H1 (cell line): ENCODE measurements around the gene IQCK. TPM values are rescaled to one million over a fixed set of nuclear protein-coding genes. Genes with fewer than 3 reads are reported as not detected.
A peak's percentile ranks its signal among the peaks of the same experiment; 100 is the strongest.

Experiments used
- BACH1 ChIP-seq: IDR thresholded peaks from 2 replicates; pipeline ENCODE4 v1.6.1; 2012; ENCODE audit warnings: low read length, improper control_type of control experiment
- CBX5 ChIP-seq: fragments of 300-800, 300-1000 bp; sonication (generic); IDR thresholded peaks from 2 replicates; pipeline ENCODE4 v1.7.1; 2016; ENCODE audit warnings: antibody characterized with exemption, low read length, low read depth
- CHD1 ChIP-seq: IDR thresholded peaks from 2 replicates; pipeline ENCODE4 v1.6.1; 2012; ENCODE audit warnings: low read depth, low read length, improper control_type of control experiment
- CHD2 ChIP-seq: IDR thresholded peaks from 2 replicates; pipeline ENCODE4 v1.6.1; 2012; ENCODE audit warnings: low read length, improper control_type of control experiment
- CREB1 ChIP-seq: IDR thresholded peaks from 2 replicates; pipeline ENCODE4 v1.6.1; 2012; ENCODE audit warnings: inconsistent platforms
- EZH2 ChIP-seq: fragments of 200-600 bp; sonication (generic); IDR thresholded peaks from 2 replicates; pipeline ENCODE4 v1.7.1; 2012; ENCODE audit warnings: low read depth, mild to moderate bottlenecking, moderate library complexity, low read length, inconsistent platforms; ENCODE audit not compliant: severe bottlenecking
- JUND ChIP-seq: IDR thresholded peaks from 2 replicates; pipeline ENCODE4 v1.6.1; 2011; ENCODE audit warnings: mild to moderate bottlenecking, improper control_type of control experiment, low read length
- KDM5A ChIP-seq: fragments of 200-600 bp; IDR thresholded peaks from 2 replicates; pipeline ENCODE4 v1.7.1; 2012; ENCODE audit warnings: mild to moderate bottlenecking, low read length, inconsistent platforms, mixed read lengths
- MAX ChIP-seq: IDR thresholded peaks from 2 replicates; pipeline ENCODE4 v1.6.1; 2012; ENCODE audit warnings: inconsistent platforms
- NANOG ChIP-seq: IDR thresholded peaks from 2 replicates; pipeline ENCODE4 v1.6.1; 2011; ENCODE audit warnings: low read length, low read depth, mild to moderate bottlenecking, inconsistent platforms; ENCODE audit not compliant: insufficient read depth, poor library complexity, severe bottlenecking
- NRF1 ChIP-seq: IDR thresholded peaks from 2 replicates; pipeline ENCODE4 v1.6.1; 2011; ENCODE audit warnings: mild to moderate bottlenecking, low read depth, low read length, improper control_type of control experiment
- RAD21 ChIP-seq, 2 experiments: IDR thresholded peaks in 1 of 2; conservative IDR thresholded peaks in 1 of 2; 2 replicates each; pipeline ENCODE4 v1.6.1; 2011; ENCODE audit warnings: low read depth in 2 of 2, low read length in 2 of 2, improper control_type of control experiment in 1 of 2, inconsistent platforms in 1 of 2, mild to moderate bottlenecking in 1 of 2, moderate library complexity in 1 of 2
- SIX5 ChIP-seq: IDR thresholded peaks from 2 replicates; pipeline ENCODE4 v1.6.1; 2011; ENCODE audit warnings: mild to moderate bottlenecking, low read depth, low read length
- SP1 ChIP-seq: IDR thresholded peaks from 2 replicates; pipeline ENCODE4 v1.6.1; 2011; ENCODE audit warnings: low read depth, low read length
- TCF12 ChIP-seq: IDR thresholded peaks from 2 replicates; pipeline ENCODE4 v1.6.1; 2011; ENCODE audit warnings: low read depth, mild to moderate bottlenecking, low read length
- YY1 ChIP-seq: IDR thresholded peaks from 2 replicates; pipeline ENCODE4 v1.6.1; 2011; ENCODE audit warnings: low read depth, mild to moderate bottlenecking, low read length
- ZNF274 ChIP-seq: IDR thresholded peaks from 2 replicates; pipeline ENCODE4 v1.7.0; 2012; ENCODE audit warnings: low read length, borderline replicate concordance; ENCODE audit errors: extremely low read depth
- polyA plus RNA-seq, 7 experiments: library from polyadenylated mRNA; depleted of rRNA in 3 of 7; stranded (reverse) in 5 of 7; unstranded in 2 of 7; fragments of >200 nt in 5 of 7; fragments of 200-250 nt in 2 of 7; gene quantifications; 1 replicate in 5 of 7; 2 replicates in 1 of 7; 4 replicates in 1 of 7; pipeline versions ENCODE4 v1.2.1 to v1.2.3, GENCODE V29; 2011 to 2013; ENCODE audit warnings: missing spikeins in 2 of 7, mixed read lengths in 2 of 7
- total RNA-seq: library from RNA; stranded (reverse); fragmentation: NEBNext Ultra II Directional; extraction: Animal tissue kit (Norgen Biotek cat#: 25700); gene quantifications from 2 replicates; pipeline ENCODE4 v1.2.1, GENCODE V29; 2021

The IQCK gene
- total and polyA plus RNA-seq, 2 of the 8 experiments (the other 6 are each of a cell fraction or from before 2014, with no cell fraction given) = 6.2 to 9.3 TPM

- no peak for TF ChIP-seq TCF12
- TF ChIP-seq SIX5 = no peak; the same call in 1 of the 2 replicates
- TF ChIP-seq ZNF274 = no peak
- no peak for TF ChIP-seq EZH2
- peak in 1 of 2 experiments; percentile 0; a peak in 1 of 4 replicates for TF ChIP-seq RAD21 (IDR thresholded peaks at IDR 0.05 in 1 of 2, conservative IDR thresholded peaks at IDR 0.05 in 1 of 2; ENCODE audit: low read depth in 2 of 2, low read length in 2 of 2)
- TF ChIP-seq CHD1 = no peak
- TF ChIP-seq CBX5 = no peak
- no peak; the same call in 1 of the 2 replicates for TF ChIP-seq SP1
- no peak for TF ChIP-seq NANOG
- peak; percentile 94 for TF ChIP-seq YY1
- no peak for TF ChIP-seq JUND
- TF ChIP-seq CREB1 = peak; percentile 7; the same call in 1 of the 2 replicates
- no peak for TF ChIP-seq KDM5A
- no peak for TF ChIP-seq BACH1
- TF ChIP-seq NRF1 = no peak
- peak; percentile 74 for TF ChIP-seq CHD2
- TF ChIP-seq MAX = peak; percentile 87
Observed at GRCh38 chr16:19717741-19718623, at the start of gene IQCK, which contains the start of gene KNOP1 (continued).
